ENCODE data around the gene KLF7. TPM values are rescaled to one million over a fixed set of nuclear protein-coding genes. Genes with fewer than 3 reads are reported as not detected.

KLF7 gene
- total and polyA plus RNA-seq, 5 donors from 2014 or later = 5.9 to 64.3 (median 9.3) TPM

- no peak for ATAC-seq (ENCODE audit: low read depth in 2 of 2)
- DNase-seq = no peak
- no peak overlapping the region for H3K4me3 Mint-ChIP-seq
- Histone ChIP-seq H3K27ac (ENCODE audit: insufficient read depth, low read length, poor library complexity, severe bottlenecking) (no peak overlapping the region), H3K9me3 (ENCODE audit: control insufficient read depth in 2 of 2, low read length in 2 of 2) (peaks cover 0 to 4% of the 10 kb centered on the region in 2 experiments), H3K4me1 (ENCODE audit: control insufficient read depth, insufficient read depth, low read length, poor library complexity, severe bottlenecking) (no peaks in the 10 kb centered on the region), H3K27me3 (ENCODE audit: control insufficient read depth, insufficient read depth, low read length) (no peaks in the 10 kb centered on the region), H3K4me3 (ENCODE audit: low read depth, low read length) (no peak overlapping the region), H3K36me3 (ENCODE audit: control insufficient read depth, insufficient read depth, low read length) (no peaks in the 10 kb centered on the region)
- H3K36me3 Mint-ChIP-seq = no peaks in the 10 kb centered on the region
- no peak overlapping the region for H3K27ac Mint-ChIP-seq
- peaks cover 0 to 11% (median 0%) of the 10 kb centered on the region in 7 donors for H3K9me3 Mint-ChIP-seq
- H3K27me3 Mint-ChIP-seq = peaks cover 9% of the 10 kb centered on the region
- H3K4me1 Mint-ChIP-seq = peaks cover 0 to 2% (median 0%) of the 10 kb centered on the region in 4 donors
Observed at GRCh38 chr2:207182911-207183310, 17.2 kb upstream of the KLF7 start.

GRCh38 chr2:207181526-207182274 lies 16.0 kb upstream of the KLF7 start:
- Histone ChIP-seq H3K4me1 (ENCODE audit: control insufficient read depth, insufficient read depth, low read length, poor library complexity, severe bottlenecking) (no peaks in the 10 kb centered on the region), H3K4me3 (ENCODE audit: low read depth, low read length) (no peak overlapping the region), H3K36me3 (ENCODE audit: control insufficient read depth, insufficient read depth, low read length) (no peaks in the 10 kb centered on the region), H3K9me3 (ENCODE audit: control insufficient read depth in 2 of 2, low read length in 2 of 2) (peaks cover 0 to 3% of the 10 kb centered on the region in 2 experiments), H3K27me3 (ENCODE audit: control insufficient read depth, insufficient read depth, low read length) (no peaks in the 10 kb centered on the region), H3K27ac (ENCODE audit: insufficient read depth, low read length, poor library complexity, severe bottlenecking) (no peak overlapping the region)
- Mint-ChIP-seq H3K9me3 (peaks cover 0 to 3% (median 0%) of the 10 kb centered on the region in 7 donors), H3K27ac (peak overlapping the region in 1 of 3 donors; percentile 66), H3K4me3 (no peak overlapping the region), H3K4me1 (peaks cover 0 to 2% (median 0%) of the 10 kb centered on the region in 4 donors), H3K27me3 (peaks cover 9% of the 10 kb centered on the region), H3K36me3 (no peaks in the 10 kb centered on the region)
- no peak for ATAC-seq (ENCODE audit: low read depth in 2 of 2)
- DNase-seq = no peak

- no peaks in the 10 kb centered on the region for H3K36me3 ChIP-seq (ENCODE audit: control insufficient read depth, insufficient read depth, low read length)
- H3K4me1 Mint-ChIP-seq = peaks cover 0 to 4% (median 0%) of the 10 kb centered on the region in 4 donors
- H3K36me3 Mint-ChIP-seq = no peaks in the 10 kb centered on the region
- peaks cover 14% of the 10 kb centered on the region for H3K27me3 Mint-ChIP-seq
- no peaks in the 10 kb centered on the region for H3K9me3 Mint-ChIP-seq
- H3K27ac Mint-ChIP-seq = no peak overlapping the region
- H3K4me3 ChIP-seq (ENCODE audit: low read depth, low read length) = no peak overlapping the region
- H3K9me3 ChIP-seq (ENCODE audit: control insufficient read depth in 2 of 2, low read length in 2 of 2) = no peaks in the 10 kb centered on the region
- H3K27me3 ChIP-seq (ENCODE audit: control insufficient read depth, insufficient read depth, low read length) = no peaks in the 10 kb centered on the region
- no peaks in the 10 kb centered on the region for H3K4me1 ChIP-seq (ENCODE audit: control insufficient read depth, insufficient read depth, low read length, poor library complexity, severe bottlenecking)
- DNase-seq (no peak), ATAC-seq (ENCODE audit: low read depth in 2 of 2) (no peak)
- no peak overlapping the region for H3K4me3 Mint-ChIP-seq
- H3K27ac ChIP-seq (ENCODE audit: insufficient read depth, low read length, poor library complexity, severe bottlenecking) = no peak overlapping the region
Observed at GRCh38 chr2:207180741-207181140, 15.0 kb upstream of the KLF7 start.

- no peaks in the 10 kb centered on the region for H3K36me3 Mint-ChIP-seq
- ATAC-seq (ENCODE audit: low read depth in 2 of 2) = no peak
- no peaks in the 10 kb centered on the region for H3K9me3 Mint-ChIP-seq
- H3K27me3 Mint-ChIP-seq = peaks cover 19% of the 10 kb centered on the region
- no peak for DNase-seq
- Histone ChIP-seq H3K27ac (ENCODE audit: insufficient read depth, low read length, poor library complexity, severe bottlenecking) (no peak overlapping the region), H3K4me3 (ENCODE audit: low read depth, low read length) (no peak overlapping the region), H3K36me3 (ENCODE audit: control insufficient read depth, insufficient read depth, low read length) (no peaks in the 10 kb centered on the region), H3K9me3 (ENCODE audit: control insufficient read depth in 2 of 2, low read length in 2 of 2) (no peaks in the 10 kb centered on the region), H3K27me3 (ENCODE audit: control insufficient read depth, insufficient read depth, low read length) (no peaks in the 10 kb centered on the region), H3K4me1 (ENCODE audit: control insufficient read depth, insufficient read depth, low read length, poor library complexity, severe bottlenecking) (no peaks in the 10 kb centered on the region)
- H3K27ac Mint-ChIP-seq = no peak overlapping the region
- H3K4me3 Mint-ChIP-seq = no peak overlapping the region
- peaks cover 0 to 4% (median 0%) of the 10 kb centered on the region in 4 donors for H3K4me1 Mint-ChIP-seq
Observed at GRCh38 chr2:207176247-207176646, 10.5 kb upstream of the KLF7 start.

GRCh38 chr2:207173641-207174040 lies 7.9 kb upstream of the KLF7 start:
- H3K9me3 Mint-ChIP-seq = peaks cover 0 to 2% (median 0%) of the 10 kb centered on the region in 7 donors
- H3K4me1 Mint-ChIP-seq = peaks cover 0 to 4% (median under 1%) of the 10 kb centered on the region in 4 donors
- DNase-seq (no peak), ATAC-seq (ENCODE audit: low read depth in 2 of 2) (no peak)
- no peaks in the 10 kb centered on the region for H3K4me1 ChIP-seq (ENCODE audit: control insufficient read depth, insufficient read depth, low read length, poor library complexity, severe bottlenecking)
- H3K4me3 ChIP-seq (ENCODE audit: low read depth, low read length) = no peak overlapping the region
- H3K36me3 ChIP-seq (ENCODE audit: control insufficient read depth, insufficient read depth, low read length) = no peaks in the 10 kb centered on the region
- no peak overlapping the region for H3K27ac ChIP-seq (ENCODE audit: insufficient read depth, low read length, poor library complexity, severe bottlenecking)
- no peaks in the 10 kb centered on the region for H3K27me3 ChIP-seq (ENCODE audit: control insufficient read depth, insufficient read depth, low read length)
- H3K36me3 Mint-ChIP-seq = no peaks in the 10 kb centered on the region
- peaks cover 18% of the 10 kb centered on the region for H3K27me3 Mint-ChIP-seq
- H3K27ac Mint-ChIP-seq = peak overlapping the region in 1 of 3 donors; percentile 33
- H3K9me3 ChIP-seq (ENCODE audit: control insufficient read depth in 2 of 2, low read length in 2 of 2) = no peaks in the 10 kb centered on the region
- H3K4me3 Mint-ChIP-seq = no peak overlapping the region

GRCh38 chr2:207167099-207167923 lies 1.6 kb upstream of the KLF7 start:
- Mint-ChIP-seq H3K27me3 (peaks cover 10% of the 10 kb centered on the region), H3K36me3 (no peaks in the 10 kb centered on the region), H3K4me1 (peaks cover 9 to 42% (median 17%) of the 10 kb centered on the region in 4 donors), H3K4me3 (peak overlapping the region; percentile 86 to 99 (median 97)), H3K27ac (peak overlapping the region; percentile 78 to 99 (median 96)), H3K9me3 (peaks cover 0 to 2% (median 0%) of the 10 kb centered on the region in 7 donors)
- peak overlapping the region; percentile 80 for H3K4me3 ChIP-seq (ENCODE audit: low read depth, low read length)
- no peaks in the 10 kb centered on the region for H3K9me3 ChIP-seq (ENCODE audit: control insufficient read depth in 2 of 2, low read length in 2 of 2)
- H3K4me1 ChIP-seq (ENCODE audit: control insufficient read depth, insufficient read depth, low read length, poor library complexity, severe bottlenecking) = peaks cover 9% of the 10 kb centered on the region
- H3K36me3 ChIP-seq (ENCODE audit: control insufficient read depth, insufficient read depth, low read length) = no peaks in the 10 kb centered on the region
- peak overlapping the region; percentile 98 for H3K27ac ChIP-seq (ENCODE audit: insufficient read depth, low read length, poor library complexity, severe bottlenecking)
- DNase-seq (no peak), ATAC-seq (ENCODE audit: low read depth in 2 of 2) (no peak)
- H3K27me3 ChIP-seq (ENCODE audit: control insufficient read depth, insufficient read depth, low read length) = peaks cover 5% of the 10 kb centered on the region

GRCh38 chr2:207166349-207167098 lies 776 bp upstream of the KLF7 start:
- DNase-seq (peak; percentile 64 to 82 (median 65)), ATAC-seq (ENCODE audit: low read depth in 2 of 2) (peak; percentile 43 to 49)
- H3K4me1 ChIP-seq (ENCODE audit: control insufficient read depth, insufficient read depth, low read length, poor library complexity, severe bottlenecking) = peaks cover 10% of the 10 kb centered on the region
- H3K9me3 ChIP-seq (ENCODE audit: control insufficient read depth in 2 of 2, low read length in 2 of 2) = no peaks in the 10 kb centered on the region
- H3K27ac ChIP-seq (ENCODE audit: insufficient read depth, low read length, poor library complexity, severe bottlenecking) = peak overlapping the region; percentile 98
- Mint-ChIP-seq H3K4me1 (peaks cover 10 to 50% (median 20%) of the 10 kb centered on the region in 4 donors), H3K4me3 (peak overlapping the region; percentile 95 to 99 (median 98)), H3K9me3 (peaks cover 0 to 2% (median 0%) of the 10 kb centered on the region in 7 donors), H3K36me3 (no peaks in the 10 kb centered on the region), H3K27ac (peak overlapping the region; percentile 97 to 99 (median 99)), H3K27me3 (peaks cover 10% of the 10 kb centered on the region)
- peaks cover 5% of the 10 kb centered on the region for H3K27me3 ChIP-seq (ENCODE audit: control insufficient read depth, insufficient read depth, low read length)
- H3K36me3 ChIP-seq (ENCODE audit: control insufficient read depth, insufficient read depth, low read length) = no peaks in the 10 kb centered on the region
- peak overlapping the region; percentile 96 for H3K4me3 ChIP-seq (ENCODE audit: low read depth, low read length)
